IPS-18a (cell line): ENCODE measurements around the gene GAB2.

Experiments used
- H3K27ac ChIP-seq: one replicate; pipeline ENCODE4 v1.5.1; 2013; ENCODE audit warnings: low read length
- H3K27me3 ChIP-seq: one replicate; pipeline ENCODE4 v1.6.1; 2013; ENCODE audit warnings: mild to moderate bottlenecking, low read length; ENCODE audit not compliant: control insufficient read depth, insufficient read depth
- H3K36me3 ChIP-seq: one replicate; pipeline ENCODE4 v1.6.1; 2013; ENCODE audit warnings: low read depth, low read length; ENCODE audit not compliant: control insufficient read depth
- H3K4me1 ChIP-seq: one replicate; pipeline ENCODE4 v1.6.1; 2013; ENCODE audit warnings: low read depth, low read length; ENCODE audit not compliant: control insufficient read depth
- H3K4me3 ChIP-seq: one replicate; pipeline ENCODE4 v1.5.1; 2013; ENCODE audit warnings: low read length
- H3K9ac ChIP-seq: one replicate; pipeline ENCODE4 v1.6.1; 2013; ENCODE audit warnings: mild to moderate bottlenecking, low read length, moderate library complexity
- H3K9me3 ChIP-seq: one replicate; pipeline ENCODE4 v1.6.1; 2013; ENCODE audit warnings: low read depth, low read length; ENCODE audit not compliant: control insufficient read depth

The GAB2 gene

DNA sequence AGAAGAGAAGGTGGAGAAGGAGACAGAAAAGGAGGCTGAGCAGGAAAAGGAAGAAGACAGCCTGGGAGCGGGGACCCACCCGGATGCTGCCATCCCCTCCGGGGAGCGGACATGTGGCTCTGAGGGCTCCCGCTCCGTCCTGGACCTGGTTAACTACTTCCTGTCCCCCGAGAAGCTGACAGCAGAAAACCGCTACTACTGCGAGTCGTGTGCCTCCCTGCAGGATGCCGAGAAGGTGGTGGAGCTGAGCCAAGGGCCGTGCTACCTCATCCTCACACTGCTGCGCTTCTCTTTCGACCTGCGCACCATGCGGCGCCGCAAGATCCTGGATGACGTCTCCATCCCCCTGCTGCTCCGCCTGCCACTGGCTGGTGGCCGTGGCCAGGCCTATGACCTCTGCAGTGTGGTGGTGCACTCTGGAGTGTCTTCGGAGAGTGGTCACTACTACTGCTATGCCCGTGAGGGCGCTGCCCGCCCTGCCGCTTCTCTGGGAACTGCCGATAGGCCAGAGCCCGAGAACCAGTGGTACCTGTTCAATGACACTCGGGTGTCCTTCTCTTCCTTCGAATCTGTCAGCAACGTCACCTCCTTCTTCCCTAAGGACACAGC lies 207.5 kb downstream of the GAB2 start:
- H3K4me3 ChIP-seq: no peak overlapping the region
- H3K4me1 ChIP-seq: no peaks in the 10 kb centered on the region
- H3K36me3 ChIP-seq: no peaks in the 10 kb centered on the region
- no peaks in the 10 kb centered on the region for H3K27me3 ChIP-seq
- H3K27ac ChIP-seq: no peak overlapping the region
- no peak overlapping the region for H3K9ac ChIP-seq
- H3K9me3 ChIP-seq: no peaks in the 10 kb centered on the region

DNA sequence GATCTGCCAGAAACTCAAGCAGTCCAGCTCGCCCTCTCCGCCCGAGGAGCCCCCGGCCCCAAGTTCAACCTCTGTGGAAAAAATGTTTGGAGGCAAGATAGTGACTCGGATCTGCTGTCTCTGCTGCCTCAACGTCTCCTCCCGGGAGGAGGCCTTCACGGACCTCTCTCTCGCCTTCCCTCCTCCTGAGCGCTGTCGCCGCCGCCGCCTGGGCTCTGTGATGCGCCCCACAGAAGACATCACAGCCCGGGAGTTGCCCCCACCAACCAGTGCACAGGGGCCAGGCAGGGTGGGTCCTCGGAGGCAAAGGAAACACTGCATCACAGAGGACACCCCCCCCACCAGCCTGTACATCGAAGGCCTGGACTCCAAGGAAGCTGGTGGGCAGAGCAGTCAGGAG lies 208.1 kb downstream of the GAB2 start:
- H3K27ac ChIP-seq: no peak overlapping the region
- no peaks in the 10 kb centered on the region for H3K36me3 ChIP-seq
- H3K27me3 ChIP-seq: no peaks in the 10 kb centered on the region
- H3K9me3 ChIP-seq: no peaks in the 10 kb centered on the region
- H3K4me3 ChIP-seq: no peak overlapping the region
- H3K4me1 ChIP-seq: no peaks in the 10 kb centered on the region
- no peak overlapping the region for H3K9ac ChIP-seq

DNA sequence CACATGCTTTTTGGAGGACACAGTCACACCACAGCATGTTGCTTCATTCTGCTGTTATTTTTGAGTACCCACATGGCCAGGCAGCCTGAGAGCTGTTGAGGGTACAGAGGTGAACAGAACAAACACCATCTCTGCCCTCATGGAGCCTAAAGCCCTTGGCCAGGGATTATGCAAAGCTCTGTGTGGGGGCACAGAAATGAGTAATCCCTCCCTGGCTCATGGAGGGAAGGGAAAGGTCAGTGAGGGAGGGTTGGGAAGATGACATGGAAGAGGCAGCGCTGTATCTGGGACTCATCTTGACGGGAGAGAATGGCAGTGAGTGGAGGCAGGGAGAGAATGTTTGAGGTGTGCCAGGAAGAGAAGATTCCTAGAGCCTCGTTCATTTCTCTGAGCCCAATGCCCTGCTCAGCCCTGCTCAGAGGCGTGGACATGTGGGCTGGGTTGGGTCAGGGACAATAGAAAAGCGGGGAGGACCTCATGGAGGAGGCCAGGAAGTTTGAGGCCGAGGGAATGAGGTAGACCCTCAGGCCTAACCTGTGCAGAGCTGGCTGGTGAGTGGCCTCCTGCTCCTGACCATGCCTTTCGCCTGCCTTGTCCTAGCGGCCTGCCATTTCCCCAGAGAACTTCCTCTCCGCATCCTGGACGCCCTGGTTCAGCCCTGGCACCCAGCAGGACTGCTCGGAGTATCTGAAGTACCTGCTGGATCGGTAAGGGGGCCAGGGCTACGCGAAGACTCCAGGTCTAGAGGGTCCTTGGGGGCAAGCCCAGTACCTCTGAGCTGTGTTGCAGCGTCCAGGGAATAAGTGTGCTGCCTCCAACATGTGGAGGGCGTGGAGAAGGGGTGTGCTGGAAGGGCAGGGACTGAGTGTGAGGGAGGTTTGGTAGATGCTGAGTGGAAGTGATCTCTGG lies 209.1 kb downstream of the GAB2 start:
- Histone ChIP-seq H3K4me1 (no peaks in the 10 kb centered on the region), H3K4me3 (no peak overlapping the region), H3K27me3 (no peaks in the 10 kb centered on the region), H3K36me3 (no peaks in the 10 kb centered on the region), H3K9me3 (no peaks in the 10 kb centered on the region), H3K27ac (no peak overlapping the region), H3K9ac (no peak overlapping the region)

DNA sequence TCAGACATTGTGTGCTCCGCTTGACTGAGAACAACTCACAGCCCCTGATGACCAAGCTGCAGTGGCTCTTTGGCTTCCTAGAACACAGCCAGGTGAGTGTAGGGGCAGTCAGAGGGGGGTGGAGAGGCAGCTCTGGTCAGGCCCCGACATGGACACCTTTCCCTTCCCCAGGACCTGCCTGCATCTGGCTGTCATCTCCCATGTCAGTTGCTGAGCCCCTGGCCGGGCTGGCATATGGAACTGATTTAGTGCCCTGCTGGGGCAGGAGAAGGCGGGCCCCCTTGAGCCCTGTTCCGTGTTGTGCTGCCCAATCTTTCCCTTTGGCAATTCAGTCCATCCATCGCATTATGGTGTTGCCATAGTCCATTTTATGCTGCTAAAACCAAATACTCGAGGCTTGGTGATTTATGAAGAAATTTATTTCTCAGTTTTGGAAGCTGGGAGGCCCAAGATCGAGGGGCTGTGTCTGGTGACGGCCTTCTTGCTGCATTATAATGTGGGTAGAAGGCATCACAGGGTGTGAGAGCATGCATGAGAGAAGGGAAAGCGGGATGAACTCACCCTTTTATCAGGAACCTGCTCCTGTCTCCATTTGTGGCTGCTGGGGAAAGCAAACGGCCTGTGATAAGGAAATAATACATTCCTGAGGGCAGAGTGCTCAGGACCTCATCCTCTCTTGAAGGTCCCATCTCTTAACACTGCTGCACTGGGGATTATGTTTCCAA lies 209.9 kb downstream of the GAB2 start:
- Histone ChIP-seq H3K4me3 (no peak overlapping the region), H3K9me3 (no peaks in the 10 kb centered on the region), H3K4me1 (no peaks in the 10 kb centered on the region), H3K27me3 (no peaks in the 10 kb centered on the region), H3K27ac (no peak overlapping the region), H3K9ac (no peak overlapping the region), H3K36me3 (no peaks in the 10 kb centered on the region)

DNA sequence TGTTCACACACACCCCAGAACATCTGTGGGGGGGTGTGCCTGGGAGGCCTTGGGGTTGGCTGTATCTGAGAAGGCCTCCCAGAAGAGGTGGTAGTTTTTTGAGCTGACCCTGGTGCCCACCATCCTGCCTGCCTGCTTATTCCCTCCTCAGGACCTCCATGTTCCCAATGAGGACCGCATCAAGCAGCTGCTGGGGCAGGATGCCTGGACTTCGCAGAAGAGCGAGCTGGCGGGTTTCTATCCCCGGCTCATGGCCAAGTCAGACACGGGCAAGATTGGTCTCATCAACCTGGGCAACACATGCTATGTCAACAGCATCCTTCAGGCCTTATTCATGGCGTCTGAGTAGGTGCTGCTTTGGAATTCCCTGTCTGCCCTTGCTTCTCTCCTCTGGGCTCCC lies 211.9 kb downstream of the GAB2 start:
- no peak overlapping the region for H3K27ac ChIP-seq
- no peaks in the 10 kb centered on the region for H3K27me3 ChIP-seq
- H3K4me1 ChIP-seq: no peaks in the 10 kb centered on the region
- no peaks in the 10 kb centered on the region for H3K9me3 ChIP-seq
- no peak overlapping the region for H3K9ac ChIP-seq
- H3K4me3 ChIP-seq: no peak overlapping the region
- no peaks in the 10 kb centered on the region for H3K36me3 ChIP-seq

DNA sequence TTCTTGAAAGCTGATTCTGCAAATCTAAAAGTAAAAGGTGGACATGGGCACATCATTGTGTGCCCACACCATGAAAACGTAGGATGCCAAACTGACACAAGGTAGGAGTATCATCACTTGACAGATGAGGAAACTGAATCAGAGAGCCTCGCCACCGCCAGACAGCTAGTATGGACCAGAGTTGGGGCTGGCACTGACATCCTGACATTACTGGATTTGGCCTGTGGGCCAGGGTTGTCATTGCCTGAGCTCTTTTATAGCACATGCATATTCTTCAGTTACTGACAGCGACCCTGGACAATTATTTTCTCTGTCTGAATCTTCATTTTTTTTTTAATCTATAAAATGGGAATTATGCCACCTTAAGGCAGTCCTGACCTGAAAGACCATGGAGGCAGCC lies 212.4 kb downstream of the GAB2 start:
- no peak overlapping the region for H3K9ac ChIP-seq
- no peaks in the 10 kb centered on the region for H3K36me3 ChIP-seq
- no peaks in the 10 kb centered on the region for H3K9me3 ChIP-seq
- H3K4me1 ChIP-seq: no peaks in the 10 kb centered on the region
- no peaks in the 10 kb centered on the region for H3K27me3 ChIP-seq
- H3K4me3 ChIP-seq: no peak overlapping the region
- no peak overlapping the region for H3K27ac ChIP-seq

DNA sequence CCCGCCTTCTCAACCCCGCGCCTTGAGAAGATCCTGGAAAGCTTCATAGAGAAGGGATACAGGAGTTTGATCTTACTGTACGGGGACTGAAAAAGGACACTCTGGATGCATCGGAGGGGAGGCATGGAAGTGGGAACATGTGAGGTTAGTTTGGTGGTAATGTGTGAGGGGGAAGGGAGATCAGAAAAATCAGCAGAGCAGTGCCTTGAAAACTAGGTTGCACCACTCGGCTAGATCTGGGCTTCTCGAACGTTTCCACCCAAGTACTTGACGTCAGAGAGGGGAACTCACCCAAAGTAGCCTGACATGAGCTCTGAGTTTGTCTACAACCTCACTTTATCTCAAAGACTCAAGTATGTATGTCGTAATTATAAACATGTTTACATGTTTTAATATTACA lies 214.4 kb downstream of the GAB2 start:
- Histone ChIP-seq H3K27me3 (no peaks in the 10 kb centered on the region), H3K4me1 (no peaks in the 10 kb centered on the region), H3K9ac (no peak overlapping the region), H3K36me3 (no peaks in the 10 kb centered on the region), H3K4me3 (no peak overlapping the region), H3K9me3 (no peaks in the 10 kb centered on the region), H3K27ac (no peak overlapping the region)

DNA sequence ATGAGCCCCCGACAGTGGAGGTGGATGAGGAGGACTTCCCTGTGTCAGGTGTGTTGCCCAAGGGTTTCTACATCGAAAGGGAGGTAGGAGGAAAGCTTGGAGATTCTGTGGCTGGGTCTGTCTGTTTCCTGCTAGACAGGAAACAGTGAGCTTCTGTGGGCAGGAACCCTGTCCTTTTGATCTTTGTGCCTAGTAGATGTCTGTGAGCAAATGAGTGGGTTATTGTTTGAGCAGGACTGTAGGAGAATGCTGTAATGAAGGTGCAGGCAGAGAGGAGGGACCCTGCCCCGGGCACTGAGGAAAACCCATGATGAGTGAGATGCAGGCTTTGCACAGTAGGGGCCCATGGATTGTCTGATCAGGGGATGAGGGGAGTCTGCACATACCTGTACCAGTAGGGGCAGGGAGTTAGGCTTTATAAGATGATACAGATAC lies 214.9 kb downstream of the GAB2 start:
- Histone ChIP-seq H3K4me1 (no peaks in the 10 kb centered on the region), H3K36me3 (no peaks in the 10 kb centered on the region), H3K27ac (no peak overlapping the region), H3K9ac (no peak overlapping the region), H3K9me3 (no peaks in the 10 kb centered on the region), H3K4me3 (no peak overlapping the region), H3K27me3 (no peaks in the 10 kb centered on the region)

DNA sequence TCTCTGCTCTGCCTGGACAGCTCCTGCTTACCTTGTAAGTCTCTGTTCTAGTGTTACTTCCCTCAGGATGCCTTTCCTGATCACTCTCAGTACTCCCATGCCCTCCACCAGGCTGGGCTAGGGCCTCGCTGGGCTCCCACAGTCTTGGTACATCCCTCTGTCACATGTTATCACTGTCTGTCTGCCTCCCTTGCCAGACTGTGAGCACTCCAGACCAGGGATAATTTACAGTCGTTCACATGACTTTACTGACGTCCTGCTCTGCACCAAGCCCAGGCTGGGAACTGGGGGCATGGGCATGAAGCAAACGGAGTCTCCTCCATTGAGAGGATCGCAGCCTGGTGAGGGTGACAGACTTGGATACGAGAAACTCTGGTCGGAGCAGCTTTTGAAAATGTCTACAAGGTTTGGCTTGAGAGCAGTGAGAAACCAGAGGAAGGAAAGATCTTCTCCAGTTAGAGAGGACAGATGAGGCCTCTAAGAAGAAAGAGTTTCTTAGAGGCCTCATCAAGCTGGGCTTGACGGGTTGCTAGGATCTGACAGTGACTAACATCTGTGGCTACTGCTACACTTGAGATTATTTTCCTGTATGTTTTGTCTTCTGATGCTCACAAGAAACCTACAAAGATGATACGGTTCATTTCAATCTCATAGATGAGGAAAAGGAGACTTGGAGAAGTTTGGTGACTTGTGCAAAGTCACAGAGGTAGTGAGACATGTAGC lies 216.4 kb downstream of the GAB2 start:
- no peak overlapping the region for H3K9ac ChIP-seq
- H3K27me3 ChIP-seq: no peaks in the 10 kb centered on the region
- H3K27ac ChIP-seq: no peak overlapping the region
- H3K36me3 ChIP-seq: no peaks in the 10 kb centered on the region
- no peaks in the 10 kb centered on the region for H3K9me3 ChIP-seq
- no peaks in the 10 kb centered on the region for H3K4me1 ChIP-seq
- no peak overlapping the region for H3K4me3 ChIP-seq

DNA sequence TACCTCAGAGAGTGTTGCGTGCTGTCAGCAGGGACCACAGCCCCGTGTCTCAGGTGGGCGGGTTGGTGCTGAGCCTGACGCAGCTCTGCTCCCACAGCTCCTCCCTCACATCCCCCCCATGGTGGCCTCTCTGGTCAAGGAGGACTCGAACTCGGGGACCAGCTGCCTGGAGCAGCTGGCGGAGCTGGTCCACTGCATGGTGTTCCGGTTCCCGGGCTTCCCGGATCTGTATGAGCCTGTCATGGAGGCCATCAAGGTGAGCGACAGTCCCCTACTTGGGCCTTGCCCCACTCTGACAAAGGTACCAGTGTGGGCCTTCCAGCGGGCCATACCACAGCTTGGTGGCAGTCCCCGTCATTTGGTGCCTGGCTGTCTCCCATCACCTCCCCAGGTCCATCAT lies 217.1 kb downstream of the GAB2 start:
- Histone ChIP-seq H3K9me3 (no peaks in the 10 kb centered on the region), H3K27me3 (no peaks in the 10 kb centered on the region), H3K36me3 (no peaks in the 10 kb centered on the region), H3K27ac (no peak overlapping the region), H3K4me1 (no peaks in the 10 kb centered on the region), H3K4me3 (no peak overlapping the region), H3K9ac (no peak overlapping the region)

DNA sequence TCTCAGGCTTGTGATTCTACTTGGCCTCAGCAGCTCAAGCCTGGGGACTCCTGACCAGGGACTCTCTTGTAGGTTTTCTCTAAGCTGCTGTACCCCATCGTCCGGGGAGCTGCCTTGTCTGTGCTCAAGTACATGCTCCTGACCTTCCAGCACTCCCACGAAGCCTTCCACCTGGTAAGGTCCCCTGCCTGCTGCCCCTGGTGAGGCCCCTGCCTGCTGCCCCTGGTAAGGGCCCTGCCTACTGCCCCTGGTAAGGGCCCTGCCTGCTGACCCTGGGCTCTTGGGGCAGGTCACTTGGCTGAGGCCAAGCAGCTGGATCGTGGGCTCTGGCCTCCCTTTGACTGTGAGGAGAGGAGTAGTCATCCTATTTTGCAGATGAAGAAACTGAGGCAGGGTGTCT lies 217.6 kb downstream of the GAB2 start:
- H3K27me3 ChIP-seq: no peaks in the 10 kb centered on the region
- H3K27ac ChIP-seq: no peak overlapping the region
- no peak overlapping the region for H3K9ac ChIP-seq
- no peaks in the 10 kb centered on the region for H3K9me3 ChIP-seq
- no peak overlapping the region for H3K4me3 ChIP-seq
- H3K36me3 ChIP-seq: no peaks in the 10 kb centered on the region
- no peaks in the 10 kb centered on the region for H3K4me1 ChIP-seq
